HCT116 (cell line): ENCODE measurements around the gene SLITRK2. TPM values are rescaled to one million over a fixed set of nuclear protein-coding genes. Genes with fewer than 3 reads are reported as not detected.

Experiments used
- ATAC-seq: fragments of 200-7000 bp; cut with Tn5 transposase; 2 replicates; pipeline ENCODE4 v1.9.1; 2020; ENCODE audit warnings: mild to moderate bottlenecking, moderate library complexity
- BruUV-seq: library from RNA; stranded (reverse); fragments of 400-500 nt; replicated peaks from 2 replicates; lab custom pipeline; 2021; lab: Mats Ljungman, UMichigan
- CTCF ChIA-PET: fragments of 300-600 bp; sonication (Branson Sonifier 250); formaldehyde crosslinking; loops from one replicate; lab custom pipeline; 2021; ENCODE audit warnings: antibody characterized with exemption; lab: Charles Lee
- POLR2A ChIA-PET: fragments of 300-600, 350-600 bp; sonication (Branson Sonifier 250); formaldehyde crosslinking; loops from one replicate; lab custom pipeline; 2021; ENCODE audit warnings: antibody characterized with exemption; lab: Charles Lee
- RAD21 ChIA-PET, 2 experiments: fragments of 300-600 bp; sonication (Branson Sonifier 250); formaldehyde crosslinking; loops; one replicate each; lab custom pipeline; 2023; ENCODE audit warnings: low total read pairs in 2 of 2; ENCODE audit not compliant: uncharacterized antibody in 2 of 2, unreplicated experiment in 2 of 2, low non-redundant PET in 1 of 2; lab: Charles Lee
- DNase-seq: peaks from one replicate; pipeline ENCODE4 v3.0.0-alpha.2; 2010; ENCODE audit warnings: low read depth, low spot score
- H2AFZ ChIP-seq: fragments of 200-600 bp; shearing (Covaris generic), sonication (generic); 2 replicates; pipeline ENCODE4 v1.6.1; 2017; ENCODE audit warnings: low read depth, mixed run types, mixed read lengths, antibody characterized with exemption, low read length; ENCODE audit not compliant: poor library complexity, severe bottlenecking
- H3K27ac ChIP-seq: 2 replicates; pipeline ENCODE4 v1.5.1; 2012; ENCODE audit warnings: low read depth, low read length
- H3K27me3 ChIP-seq: fragments of 200-600 bp; sonication (generic); 2 replicates; pipeline ENCODE4 v1.6.1; 2016; ENCODE audit warnings: mixed run types, low read length, mixed read lengths; ENCODE audit not compliant: insufficient read depth
- H3K36me3 ChIP-seq, 2 experiments: fragments of 200-500 bp in 1 of 2; fragments of 200-600 bp in 1 of 2; sonication (Bioruptor generic) in 1 of 2; sonication (generic) in 1 of 2; 2 replicates each; pipeline versions ENCODE4 v1.5.1 to v1.6.1; 2014 to 2016; ENCODE audit warnings: low read length in 2 of 2, inconsistent platforms in 1 of 2, mixed read lengths in 1 of 2, mixed run types in 1 of 2; ENCODE audit not compliant: insufficient read depth in 2 of 2, control insufficient read depth in 1 of 2
- H3K4me1 ChIP-seq, 2 experiments: fragments of 200-600 bp in 1 of 2; sonication (generic) in 1 of 2; 2 replicates each; pipeline versions ENCODE4 v1.5.1 to v1.6.1; 2012 to 2017; ENCODE audit warnings: low read length in 2 of 2, inconsistent platforms in 1 of 2, mild to moderate bottlenecking in 1 of 2, mixed read lengths in 1 of 2, mixed run types in 1 of 2, moderate library complexity in 1 of 2; ENCODE audit not compliant: insufficient read depth in 2 of 2, control insufficient read depth in 1 of 2
- H3K4me2 ChIP-seq: fragments of 200-600 bp; sonication (generic); 2 replicates; pipeline ENCODE4 v1.6.1; 2017; ENCODE audit warnings: mixed run types, low read length, mixed read lengths
- H3K4me3 ChIP-seq, 2 experiments: fragments of 200-600 bp in 1 of 2; sonication (generic) in 1 of 2; replicated peaks in 1 of 2; 2 replicates each; pipeline ENCODE4 v1.5.1; 2011 to 2016; ENCODE audit warnings: low read length in 2 of 2, control low read depth in 1 of 2, low read depth in 1 of 2, mild to moderate bottlenecking in 1 of 2, mixed read lengths in 1 of 2, mixed run types in 1 of 2
- H3K79me2 ChIP-seq: fragments of 200-600 bp; sonication (generic); 2 replicates; pipeline ENCODE4 v1.6.1; 2017; ENCODE audit warnings: mild to moderate bottlenecking, mixed run types, low read length, moderate library complexity, mixed read lengths; ENCODE audit not compliant: insufficient read depth
- H3K9ac ChIP-seq: fragments of 200-600 bp; sonication (generic); 2 replicates; pipeline ENCODE4 v1.6.1; 2016; ENCODE audit warnings: low read length, mixed read lengths
- H3K9me2 ChIP-seq: fragments of 200-600 bp; sonication (generic), shearing (Covaris generic); 2 replicates; pipeline ENCODE4 v1.6.1; 2017; ENCODE audit warnings: mixed run types, mild to moderate bottlenecking, moderate library complexity; ENCODE audit not compliant: insufficient read depth
- H3K9me3 ChIP-seq, 2 experiments: fragments of 200-500 bp in 1 of 2; fragments of 200-600 bp in 1 of 2; sonication (Bioruptor generic) in 1 of 2; sonication (generic) in 1 of 2; 2 replicates each; pipeline ENCODE4 v1.6.1; 2014 to 2017; ENCODE audit warnings: low read length in 2 of 2, mixed read lengths in 2 of 2, inconsistent platforms in 1 of 2, low read depth in 1 of 2, mild to moderate bottlenecking in 1 of 2, mixed run types in 1 of 2, moderate library complexity in 1 of 2; ENCODE audit not compliant: control insufficient read depth in 1 of 2, insufficient read depth in 1 of 2
- H4K20me1 ChIP-seq: fragments of 200-600 bp; sonication (generic), shearing (Covaris generic); 2 replicates; pipeline ENCODE4 v1.6.1; 2017; ENCODE audit warnings: mixed run types, mild to moderate bottlenecking, moderate library complexity; ENCODE audit not compliant: insufficient read depth
- CBX3 ChIP-seq: IDR thresholded peaks from 2 replicates; pipeline ENCODE4 v1.6.1; 2012; ENCODE audit warnings: low read depth
- CEBPB ChIP-seq: IDR thresholded peaks from 2 replicates; pipeline ENCODE4 v1.6.1; 2012; ENCODE audit warnings: low read depth
- EZH2 ChIP-seq: fragments of 200-600 bp; sonication (generic); IDR thresholded peaks from 2 replicates; pipeline ENCODE4 v1.6.1; 2017; ENCODE audit warnings: antibody characterized with exemption, mixed run types
- JUND ChIP-seq: IDR thresholded peaks from 2 replicates; pipeline ENCODE4 v1.6.1; 2012
- MAX ChIP-seq: IDR thresholded peaks from 2 replicates; pipeline ENCODE4 v1.6.1; 2012
- POLR2A ChIP-seq: IDR thresholded peaks from 2 replicates; pipeline ENCODE4 v1.7.0; 2011; ENCODE audit warnings: borderline replicate concordance; ENCODE audit not compliant: insufficient read depth, insufficient read length; ENCODE audit errors: extremely low read depth
- POLR2AphosphoS5 ChIP-seq: IDR thresholded peaks from 2 replicates; pipeline ENCODE4 v1.6.1; 2011; ENCODE audit warnings: mild to moderate bottlenecking, low read depth, low read length, moderate library complexity
- RAD21 ChIP-seq: IDR thresholded peaks from 2 replicates; pipeline ENCODE4 v1.6.1; 2012; ENCODE audit warnings: low read depth, mild to moderate bottlenecking
- REST ChIP-seq: IDR thresholded peaks from 2 replicates; pipeline ENCODE4 v1.6.1; 2012; ENCODE audit warnings: low read depth
- SIN3A ChIP-seq: IDR thresholded peaks from 2 replicates; pipeline ENCODE4 v1.6.1; 2012; ENCODE audit warnings: low read depth
- ZNF274 ChIP-seq: fragments of 200-500 bp; sonication (Bioruptor generic); IDR thresholded peaks from 2 replicates; pipeline ENCODE4 v1.6.1; 2014; ENCODE audit warnings: mild to moderate bottlenecking, low read depth, low read length, inconsistent platforms
- intact Hi-C: fragments of 100-400 bp; cut with micrococcal nuclease; formaldehyde crosslinking; loops from 2 replicates; pipeline ENCODE4 v1.10.0; 2022
- total RNA-seq: library from RNA; stranded (reverse); gene quantifications from one replicate; pipeline ENCODE4 v1.2.1, GENCODE V29; 2021; ENCODE audit not compliant: unreplicated experiment
- TF ChIP-seq, protein P1 (sequence below): IDR thresholded peaks from 2 replicates; pipeline ENCODE4 v1.6.1; 2012
- TF ChIP-seq, protein P2 (sequence below): IDR thresholded peaks from 2 replicates; pipeline ENCODE4 v1.6.1; 2011; ENCODE audit warnings: mild to moderate bottlenecking, low read length, moderate library complexity; ENCODE audit not compliant: insufficient replicate concordance; ENCODE audit errors: extremely low read depth

SLITRK2 gene
- total RNA-seq, 1 experiment from 2014 or later, result not detected

GRCh38 chrX:145861818-145862217 lies 44.2 kb downstream of the SLITRK2 start:
- BruUV-seq, result no TSS peak
- ATAC-seq (no peak), DNase-seq (no peak)
- TF ChIP-seq REST, result no peak
- no peak for TF ChIP-seq ZNF274
- H3K4me2 ChIP-seq, result no peak overlapping the region
- no peak overlapping the region for H3K27ac ChIP-seq
- intact Hi-C loops, result no loop called here
- no peak overlapping the region for H2AFZ ChIP-seq
- no peak overlapping the region for H3K9ac ChIP-seq
- ChIA-PET RAD21 (no interaction called here), CTCF (no interaction called here), POLR2A (no interaction called here)
- H3K27me3 ChIP-seq, result no peaks in the 10 kb centered on the region
- no peaks in the 10 kb centered on the region for H3K36me3 ChIP-seq
- H3K79me2 ChIP-seq, result no peaks in the 10 kb centered on the region
- H3K9me3 ChIP-seq, result no peaks in the 10 kb centered on the region
- no peaks in the 10 kb centered on the region for H3K9me2 ChIP-seq
- H3K4me3 ChIP-seq, result no peak overlapping the region
- no peaks in the 10 kb centered on the region for H4K20me1 ChIP-seq
- H3K4me1 ChIP-seq, result no peaks in the 10 kb centered on the region

DNA sequence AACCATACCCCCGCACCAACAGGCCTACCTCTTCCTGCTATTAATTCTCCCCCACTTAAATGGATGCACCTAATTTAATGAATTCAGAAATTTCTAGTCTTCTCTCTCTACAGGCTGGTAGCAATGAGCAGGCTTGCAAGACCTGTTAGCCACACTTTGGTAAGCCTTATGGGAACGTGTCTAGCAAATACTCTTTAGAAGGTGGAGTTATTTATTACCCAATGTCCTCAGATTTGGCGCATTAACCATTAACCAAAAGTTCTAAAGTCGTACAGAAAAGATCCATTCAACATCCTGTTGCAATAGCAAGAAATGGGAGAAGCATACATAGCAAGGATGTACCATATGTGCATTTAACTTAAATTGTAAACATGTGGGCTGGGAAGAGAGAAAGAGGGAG lies 47.5 kb downstream of the SLITRK2 start:
- BruUV-seq, result no TSS peak
- Histone ChIP-seq H3K9me2 (no peaks in the 10 kb centered on the region), H4K20me1 (no peaks in the 10 kb centered on the region), H3K27me3 (no peaks in the 10 kb centered on the region), H3K27ac (no peak overlapping the region), H3K4me1 (no peaks in the 10 kb centered on the region), H3K79me2 (no peaks in the 10 kb centered on the region), H3K4me2 (no peak overlapping the region), H3K9ac (no peak overlapping the region), H2AFZ (no peak overlapping the region), H3K9me3 (no peaks in the 10 kb centered on the region), H3K36me3 (no peaks in the 10 kb centered on the region), H3K4me3 (no peak overlapping the region)
- POLR2A ChIA-PET, result no interaction called here
- intact Hi-C loops, result no loop called here
- no peak for ATAC-seq
- RAD21 ChIA-PET, result no interaction called here
- CTCF ChIA-PET, result no interaction called here
- DNase-seq, result no peak
- no peak for TF ChIP-seq SIN3A
- no peak for TF ChIP-seq CEBPB
- TF ChIP-seq, protein P1, sequence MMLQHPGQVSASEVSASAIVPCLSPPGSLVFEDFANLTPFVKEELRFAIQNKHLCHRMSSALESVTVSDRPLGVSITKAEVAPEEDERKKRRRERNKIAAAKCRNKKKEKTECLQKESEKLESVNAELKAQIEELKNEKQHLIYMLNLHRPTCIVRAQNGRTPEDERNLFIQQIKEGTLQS, result no peak
- no peak for TF ChIP-seq CBX3
- TF ChIP-seq ZNF274, result no peak
- TF ChIP-seq, protein P2, sequence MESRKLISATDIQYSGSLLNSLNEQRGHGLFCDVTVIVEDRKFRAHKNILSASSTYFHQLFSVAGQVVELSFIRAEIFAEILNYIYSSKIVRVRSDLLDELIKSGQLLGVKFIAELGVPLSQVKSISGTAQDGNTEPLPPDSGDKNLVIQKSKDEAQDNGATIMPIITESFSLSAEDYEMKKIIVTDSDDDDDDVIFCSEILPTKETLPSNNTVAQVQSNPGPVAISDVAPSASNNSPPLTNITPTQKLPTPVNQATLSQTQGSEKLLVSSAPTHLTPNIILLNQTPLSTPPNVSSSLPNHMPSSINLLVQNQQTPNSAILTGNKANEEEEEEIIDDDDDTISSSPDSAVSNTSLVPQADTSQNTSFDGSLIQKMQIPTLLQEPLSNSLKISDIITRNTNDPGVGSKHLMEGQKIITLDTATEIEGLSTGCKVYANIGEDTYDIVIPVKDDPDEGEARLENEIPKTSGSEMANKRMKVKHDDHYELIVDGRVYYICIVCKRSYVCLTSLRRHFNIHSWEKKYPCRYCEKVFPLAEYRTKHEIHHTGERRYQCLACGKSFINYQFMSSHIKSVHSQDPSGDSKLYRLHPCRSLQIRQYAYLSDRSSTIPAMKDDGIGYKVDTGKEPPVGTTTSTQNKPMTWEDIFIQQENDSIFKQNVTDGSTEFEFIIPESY, result no peak
- no peak for TF ChIP-seq MAX
- TF ChIP-seq POLR2A, result no peak
- no peak for TF ChIP-seq POLR2AphosphoS5
- TF ChIP-seq JUND, result no peak
- TF ChIP-seq EZH2, result no peak
- TF ChIP-seq RAD21, result no peak
